ENCODE measurements around the gene TMEM108. TPM values are rescaled to one million over a fixed set of nuclear protein-coding genes. Genes with fewer than 3 reads are reported as not detected.

TMEM108 gene
- polyA plus RNA-seq, 1 donor from 2014 or later: 2.1 TPM

DNA sequence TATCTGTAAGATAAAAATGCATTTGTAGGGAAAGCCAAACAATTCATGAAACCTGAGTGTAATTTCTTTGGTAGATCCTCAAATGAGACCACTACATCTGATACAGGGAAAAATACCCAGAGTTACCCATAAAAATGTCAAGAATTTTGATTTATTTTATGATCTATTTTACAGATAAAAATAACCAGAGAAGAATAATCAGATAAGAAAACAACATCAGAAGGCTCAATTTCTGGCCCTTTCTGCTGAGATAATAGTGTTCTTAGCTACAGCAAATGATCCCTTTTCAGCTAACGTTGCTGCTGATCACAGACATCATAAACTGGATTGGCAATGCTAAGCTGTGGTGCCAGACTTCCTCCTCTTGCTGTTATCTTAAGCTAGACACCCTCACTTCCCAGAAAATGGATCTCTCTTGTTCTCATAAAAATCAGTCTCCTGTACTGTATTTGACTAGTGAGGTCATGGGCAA is 21.3 kb upstream of the TMEM108 start:
- Histone ChIP-seq H3K27me3 (ENCODE audit: insufficient read depth, low read depth, low read length) (no peaks in the 10 kb centered on the region), H3K36me3 (ENCODE audit: insufficient read depth, low read length) (no peaks in the 10 kb centered on the region), H2AFZ (ENCODE audit: low read depth, low read length) (no peak overlapping the region), H3K27ac (ENCODE audit: low read length) (no peak overlapping the region), H3F3A (ENCODE audit: insufficient read depth, low read length, poor library complexity, severe bottlenecking) (no peaks in the 10 kb centered on the region), H3K9me3 (ENCODE audit: low read length) (no peaks in the 10 kb centered on the region), H4K20me1 (ENCODE audit: insufficient read depth) (no peaks in the 10 kb centered on the region), H3K9ac (ENCODE audit: low read length) (no peak overlapping the region), H3K79me2 (replicated peaks; ENCODE audit: insufficient read depth, low read length) (no peaks in the 10 kb centered on the region), H3K4me3 (ENCODE audit: low read length) (no peak overlapping the region), H3K4me2 (ENCODE audit: low read length) (no peak overlapping the region), H3K9me2 (ENCODE audit: insufficient read depth, low read length) (no peaks in the 10 kb centered on the region)
- TF ChIP-seq EZH2 (IDR thresholded peaks at IDR 0.05; ENCODE audit: borderline replicate concordance, insufficient read depth, low read length, poor library complexity, severe bottlenecking) (no peak), TAF1 (IDR thresholded peaks at IDR 0.05; ENCODE audit: low read depth) (no peak)
- TF ChIP-seq, protein P1, sequence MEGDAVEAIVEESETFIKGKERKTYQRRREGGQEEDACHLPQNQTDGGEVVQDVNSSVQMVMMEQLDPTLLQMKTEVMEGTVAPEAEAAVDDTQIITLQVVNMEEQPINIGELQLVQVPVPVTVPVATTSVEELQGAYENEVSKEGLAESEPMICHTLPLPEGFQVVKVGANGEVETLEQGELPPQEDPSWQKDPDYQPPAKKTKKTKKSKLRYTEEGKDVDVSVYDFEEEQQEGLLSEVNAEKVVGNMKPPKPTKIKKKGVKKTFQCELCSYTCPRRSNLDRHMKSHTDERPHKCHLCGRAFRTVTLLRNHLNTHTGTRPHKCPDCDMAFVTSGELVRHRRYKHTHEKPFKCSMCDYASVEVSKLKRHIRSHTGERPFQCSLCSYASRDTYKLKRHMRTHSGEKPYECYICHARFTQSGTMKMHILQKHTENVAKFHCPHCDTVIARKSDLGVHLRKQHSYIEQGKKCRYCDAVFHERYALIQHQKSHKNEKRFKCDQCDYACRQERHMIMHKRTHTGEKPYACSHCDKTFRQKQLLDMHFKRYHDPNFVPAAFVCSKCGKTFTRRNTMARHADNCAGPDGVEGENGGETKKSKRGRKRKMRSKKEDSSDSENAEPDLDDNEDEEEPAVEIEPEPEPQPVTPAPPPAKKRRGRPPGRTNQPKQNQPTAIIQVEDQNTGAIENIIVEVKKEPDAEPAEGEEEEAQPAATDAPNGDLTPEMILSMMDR (IDR thresholded peaks at IDR 0.05; ENCODE audit: poor library complexity, severe bottlenecking): no peak

GRCh38 chr3:133018921-133019320 is 19.3 kb upstream of the TMEM108 start:
- Histone ChIP-seq H3K27ac (ENCODE audit: low read length) (no peak overlapping the region), H3K27me3 (ENCODE audit: insufficient read depth, low read depth, low read length) (no peaks in the 10 kb centered on the region), H3K36me3 (ENCODE audit: insufficient read depth, low read length) (no peaks in the 10 kb centered on the region), H3F3A (ENCODE audit: insufficient read depth, low read length, poor library complexity, severe bottlenecking) (no peaks in the 10 kb centered on the region), H3K9ac (ENCODE audit: low read length) (no peak overlapping the region), H4K20me1 (ENCODE audit: insufficient read depth) (no peaks in the 10 kb centered on the region), H3K9me3 (ENCODE audit: low read length) (no peaks in the 10 kb centered on the region), H2AFZ (ENCODE audit: low read depth, low read length) (no peak overlapping the region), H3K4me3 (ENCODE audit: low read length) (no peak overlapping the region), H3K4me2 (ENCODE audit: low read length) (no peak overlapping the region), H3K9me2 (ENCODE audit: insufficient read depth, low read length) (no peaks in the 10 kb centered on the region), H3K79me2 (replicated peaks; ENCODE audit: insufficient read depth, low read length) (no peaks in the 10 kb centered on the region)
- TF ChIP-seq SMC3 (conservative IDR thresholded peaks at IDR 0.05; ENCODE audit: poor library complexity) (no peak), EZH2 (IDR thresholded peaks at IDR 0.05; ENCODE audit: borderline replicate concordance, insufficient read depth, low read length, poor library complexity, severe bottlenecking) (no peak), TAF1 (IDR thresholded peaks at IDR 0.05; ENCODE audit: low read depth) (no peak)
- TF ChIP-seq, protein P1 (IDR thresholded peaks at IDR 0.05; ENCODE audit: poor library complexity, severe bottlenecking): no peak

- no peak overlapping the region for H3K4me2 ChIP-seq (ENCODE audit: low read length)
- TF ChIP-seq SMC3 (conservative IDR thresholded peaks at IDR 0.05; ENCODE audit: poor library complexity) (no peak), EZH2 (IDR thresholded peaks at IDR 0.05; ENCODE audit: borderline replicate concordance, insufficient read depth, low read length, poor library complexity, severe bottlenecking) (no peak), TAF1 (IDR thresholded peaks at IDR 0.05; ENCODE audit: low read depth) (no peak), MXI1 (conservative IDR thresholded peaks at IDR 0.05; ENCODE audit: poor library complexity, severe bottlenecking) (no peak), POLR2AphosphoS5 (IDR thresholded peaks at IDR 0.05) (no peak), EP300 (conservative IDR thresholded peaks at IDR 0.05; ENCODE audit: poor library complexity, severe bottlenecking) (no peak), RAD21 (conservative IDR thresholded peaks at IDR 0.05) (no peak)
- TF ChIP-seq, protein P2, sequence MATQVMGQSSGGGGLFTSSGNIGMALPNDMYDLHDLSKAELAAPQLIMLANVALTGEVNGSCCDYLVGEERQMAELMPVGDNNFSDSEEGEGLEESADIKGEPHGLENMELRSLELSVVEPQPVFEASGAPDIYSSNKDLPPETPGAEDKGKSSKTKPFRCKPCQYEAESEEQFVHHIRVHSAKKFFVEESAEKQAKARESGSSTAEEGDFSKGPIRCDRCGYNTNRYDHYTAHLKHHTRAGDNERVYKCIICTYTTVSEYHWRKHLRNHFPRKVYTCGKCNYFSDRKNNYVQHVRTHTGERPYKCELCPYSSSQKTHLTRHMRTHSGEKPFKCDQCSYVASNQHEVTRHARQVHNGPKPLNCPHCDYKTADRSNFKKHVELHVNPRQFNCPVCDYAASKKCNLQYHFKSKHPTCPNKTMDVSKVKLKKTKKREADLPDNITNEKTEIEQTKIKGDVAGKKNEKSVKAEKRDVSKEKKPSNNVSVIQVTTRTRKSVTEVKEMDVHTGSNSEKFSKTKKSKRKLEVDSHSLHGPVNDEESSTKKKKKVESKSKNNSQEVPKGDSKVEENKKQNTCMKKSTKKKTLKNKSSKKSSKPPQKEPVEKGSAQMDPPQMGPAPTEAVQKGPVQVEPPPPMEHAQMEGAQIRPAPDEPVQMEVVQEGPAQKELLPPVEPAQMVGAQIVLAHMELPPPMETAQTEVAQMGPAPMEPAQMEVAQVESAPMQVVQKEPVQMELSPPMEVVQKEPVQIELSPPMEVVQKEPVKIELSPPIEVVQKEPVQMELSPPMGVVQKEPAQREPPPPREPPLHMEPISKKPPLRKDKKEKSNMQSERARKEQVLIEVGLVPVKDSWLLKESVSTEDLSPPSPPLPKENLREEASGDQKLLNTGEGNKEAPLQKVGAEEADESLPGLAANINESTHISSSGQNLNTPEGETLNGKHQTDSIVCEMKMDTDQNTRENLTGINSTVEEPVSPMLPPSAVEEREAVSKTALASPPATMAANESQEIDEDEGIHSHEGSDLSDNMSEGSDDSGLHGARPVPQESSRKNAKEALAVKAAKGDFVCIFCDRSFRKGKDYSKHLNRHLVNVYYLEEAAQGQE (IDR thresholded peaks at IDR 0.05; ENCODE audit: borderline replicate concordance): no peak
- TF ChIP-seq, protein P1 (IDR thresholded peaks at IDR 0.05; ENCODE audit: poor library complexity, severe bottlenecking): no peak
- H4K20me1 ChIP-seq (ENCODE audit: insufficient read depth): no peaks in the 10 kb centered on the region
- no peak overlapping the region for H3K27ac ChIP-seq (ENCODE audit: low read length)
- no peak overlapping the region for H2AFZ ChIP-seq (ENCODE audit: low read depth, low read length)
- H3K36me3 ChIP-seq (ENCODE audit: insufficient read depth, low read length): no peaks in the 10 kb centered on the region
- no peak overlapping the region for H3K9ac ChIP-seq (ENCODE audit: low read length)
- H3K4me3 ChIP-seq (ENCODE audit: low read length): no peak overlapping the region
- no peaks in the 10 kb centered on the region for H3K9me3 ChIP-seq (ENCODE audit: low read length)
- no peaks in the 10 kb centered on the region for H3K27me3 ChIP-seq (ENCODE audit: insufficient read depth, low read depth, low read length)
- H3K79me2 ChIP-seq (replicated peaks; ENCODE audit: insufficient read depth, low read length): no peaks in the 10 kb centered on the region
- H3K9me2 ChIP-seq (ENCODE audit: insufficient read depth, low read length): no peaks in the 10 kb centered on the region
- H3F3A ChIP-seq (ENCODE audit: insufficient read depth, low read length, poor library complexity, severe bottlenecking): no peaks in the 10 kb centered on the region
These were observed 17.0 kb upstream of the TMEM108 start for GRCh38 chr3:133021206-133021605.

Data from neural cell (in vitro differentiated cells).